Measurements from ENCODE around the gene PHLPP1. TPM values are rescaled to one million over a fixed set of nuclear protein-coding genes. Genes with fewer than 3 reads are reported as not detected.

The PHLPP1 gene
- total RNA-seq, 5 donors from 2014 or later (not counting 1 experiment from before 2014, with no cell fraction given): 6.9 to 11.5 (median 7.4) TPM

- Mint-ChIP-seq H3K36me3 (no peaks in the 10 kb centered on the region), H3K27ac (peak overlapping the region; percentile 43 to 64), H3K9me3 (no peaks in the 10 kb centered on the region), H3K27me3 (no peaks in the 10 kb centered on the region), H3K4me1 (peaks cover 33 to 41% (median 41%) of the 10 kb centered on the region in 3 donors), H3K4me3 (peak overlapping the region; percentile 64 to 89 (median 88))
- Histone ChIP-seq H3K27ac (ENCODE audit: low read length) (no peak overlapping the region), H3K4me3 (ENCODE audit: control insufficient read depth in 1 of 2, extremely low read depth in 1 of 2, low read length in 1 of 2) (peak overlapping the region; percentile 47 to 88), H3K4me1 (ENCODE audit: control insufficient read depth in 1 of 2, extremely low read depth in 1 of 2, insufficient read depth in 2 of 2, low read length in 2 of 2) (peaks cover 3 to 19% of the 10 kb centered on the region in 2 experiments), H3K36me3 (ENCODE audit: control insufficient read depth in 2 of 2, extremely low read depth in 1 of 2, insufficient read depth in 1 of 2, low read length in 1 of 2) (no peaks in the 10 kb centered on the region), H3K27me3 (replicated peaks in 1 of 2; ENCODE audit: control insufficient read depth in 2 of 2, extremely low read depth in 1 of 2, insufficient read depth in 2 of 2, low read length in 1 of 2) (no peaks in the 10 kb centered on the region), H3K9me3 (no peaks in the 10 kb centered on the region)
- WGBS (ENCODE audit: insufficient coverage): under 1% methylated on average over 126 of the region's 127 CpGs
- peak; percentile 19 to 38 (median 30) for ATAC-seq (replicated peaks in 1 of 4)
- ChIA-PET POLR2A (no interaction called here), CTCF (interaction anchor here in 1 of 2 donors (0.9 to 2.3 kb wide), 4 partner anchors 25 to 695 kb away, joined by 3 to 26 read pairs (median 10); no protein-coding TSS in a partner anchor)
- DNase-seq: peak; percentile 26 to 73 (median 50)
These were observed 646 bp downstream of the PHLPP1 start for GRCh38 chr18:62715759-62716615.

GRCh38 chr18:62716619-62717168, 1.4 kb downstream of the PHLPP1 start:
- H3K27ac Mint-ChIP-seq: peak overlapping the region; percentile 40 to 69
- peaks cover 33 to 43% (median 43%) of the 10 kb centered on the region in 3 donors for H3K4me1 Mint-ChIP-seq
- ATAC-seq (replicated peaks in 1 of 4) (peak in 1 of 4 experiments; percentile 13), DNase-seq (peak in 32 of 35 experiments; percentile 19 to 75 (median 37))
- POLR2A ChIA-PET: interaction anchor here in 1 of 2 donors (0.8 kb wide), 1 partner anchor 635 kb away, joined by 4 read pairs; no protein-coding TSS in a partner anchor
- 1% methylated on average over 53 of the region's 68 CpGs for whole genome bisulfite sequencing (ENCODE audit: insufficient coverage)
- peak overlapping the region; percentile 53 for H3K27ac ChIP-seq (ENCODE audit: low read length)
- no peaks in the 10 kb centered on the region for H3K9me3 Mint-ChIP-seq
- CTCF ChIA-PET: interaction anchor here (0.6 to 2.3 kb wide), 6 partner anchors 39 to 266 kb away, joined by 3 to 26 read pairs (median 4); no protein-coding TSS in a partner anchor
- H3K27me3 Mint-ChIP-seq: no peaks in the 10 kb centered on the region
- peak overlapping the region; percentile 74 to 90 (median 89) for H3K4me3 Mint-ChIP-seq
- H3K36me3 ChIP-seq (ENCODE audit: control insufficient read depth in 2 of 2, extremely low read depth in 1 of 2, insufficient read depth in 1 of 2, low read length in 1 of 2): no peaks in the 10 kb centered on the region
- peaks cover 3 to 19% of the 10 kb centered on the region in 2 experiments for H3K4me1 ChIP-seq (ENCODE audit: control insufficient read depth in 1 of 2, extremely low read depth in 1 of 2, insufficient read depth in 2 of 2, low read length in 2 of 2)
- H3K4me3 ChIP-seq (ENCODE audit: control insufficient read depth in 1 of 2, extremely low read depth in 1 of 2, low read length in 1 of 2): peak overlapping the region; percentile 52 to 55
- H3K36me3 Mint-ChIP-seq: no peaks in the 10 kb centered on the region
- no peaks in the 10 kb centered on the region for H3K27me3 ChIP-seq (replicated peaks in 1 of 2; ENCODE audit: control insufficient read depth in 2 of 2, extremely low read depth in 1 of 2, insufficient read depth in 2 of 2, low read length in 1 of 2)
- no peaks in the 10 kb centered on the region for H3K9me3 ChIP-seq

GRCh38 chr18:62717169-62717924, 2.0 kb downstream of the PHLPP1 start:
- ChIA-PET POLR2A (interaction anchor here in 1 of 2 donors (0.8 kb wide), 1 partner anchor 634 kb away, joined by 4 read pairs; no protein-coding TSS in a partner anchor), CTCF (interaction anchor here (0.6 to 1.1 kb wide), 5 partner anchors 39 to 265 kb away, joined by 3 to 9 read pairs (median 4); no protein-coding TSS in a partner anchor)
- 16% methylated on average over 12 of the region's 16 CpGs for WGBS (ENCODE audit: insufficient coverage)
- Histone ChIP-seq H3K9me3 (no peaks in the 10 kb centered on the region), H3K27ac (ENCODE audit: low read length) (peak overlapping the region; percentile 53), H3K36me3 (ENCODE audit: control insufficient read depth in 2 of 2, extremely low read depth in 1 of 2, insufficient read depth in 1 of 2, low read length in 1 of 2) (no peaks in the 10 kb centered on the region), H3K4me1 (ENCODE audit: control insufficient read depth in 1 of 2, extremely low read depth in 1 of 2, insufficient read depth in 2 of 2, low read length in 2 of 2) (peaks cover 3 to 19% of the 10 kb centered on the region in 2 experiments), H3K27me3 (replicated peaks in 1 of 2; ENCODE audit: control insufficient read depth in 2 of 2, extremely low read depth in 1 of 2, insufficient read depth in 2 of 2, low read length in 1 of 2) (no peaks in the 10 kb centered on the region), H3K4me3 (ENCODE audit: control insufficient read depth in 1 of 2, extremely low read depth in 1 of 2, low read length in 1 of 2) (peak overlapping the region; percentile 52 to 55)
- H3K4me3 Mint-ChIP-seq: peak overlapping the region; percentile 74 to 90 (median 89)
- H3K27ac Mint-ChIP-seq: peak overlapping the region; percentile 40 to 69
- DNase-seq: peak in 33 of 35 experiments; percentile 6 to 66 (median 41)
- H3K27me3 Mint-ChIP-seq: no peaks in the 10 kb centered on the region
- H3K36me3 Mint-ChIP-seq: no peaks in the 10 kb centered on the region
- H3K4me1 Mint-ChIP-seq: peaks cover 33 to 43% (median 43%) of the 10 kb centered on the region in 3 donors
- peak in 1 of 4 experiments; percentile 14 for ATAC-seq (replicated peaks in 1 of 4)
- H3K9me3 Mint-ChIP-seq: no peaks in the 10 kb centered on the region

- Histone ChIP-seq H3K9me3 (no peaks in the 10 kb centered on the region), H3K4me1 (ENCODE audit: control insufficient read depth in 1 of 2, extremely low read depth in 1 of 2, insufficient read depth in 2 of 2, low read length in 2 of 2) (peaks cover 3 to 19% of the 10 kb centered on the region in 2 experiments), H3K4me3 (ENCODE audit: control insufficient read depth in 1 of 2, extremely low read depth in 1 of 2, low read length in 1 of 2) (no peak overlapping the region), H3K27me3 (replicated peaks in 1 of 2; ENCODE audit: control insufficient read depth in 2 of 2, extremely low read depth in 1 of 2, insufficient read depth in 2 of 2, low read length in 1 of 2) (no peaks in the 10 kb centered on the region), H3K27ac (ENCODE audit: low read length) (no peak overlapping the region), H3K36me3 (ENCODE audit: control insufficient read depth in 2 of 2, extremely low read depth in 1 of 2, insufficient read depth in 1 of 2, low read length in 1 of 2) (no peaks in the 10 kb centered on the region)
- Mint-ChIP-seq H3K27me3 (no peaks in the 10 kb centered on the region), H3K4me3 (peak overlapping the region; percentile 74 to 90 (median 89)), H3K27ac (no peak overlapping the region), H3K4me1 (peaks cover 33 to 43% (median 43%) of the 10 kb centered on the region in 3 donors), H3K9me3 (no peaks in the 10 kb centered on the region), H3K36me3 (no peaks in the 10 kb centered on the region)
- 100% methylated on average over 1 of the region's 7 CpGs for WGBS (ENCODE audit: insufficient coverage)
- no peak for ATAC-seq (replicated peaks in 1 of 4)
- peak in 1 of 35 experiments; percentile 8 for DNase-seq
- ChIA-PET POLR2A (no interaction called here), CTCF (interaction anchor here in 1 of 2 donors (0.6 to 1.1 kb wide), 2 partner anchors 24 to 265 kb away, joined by 3 to 10 read pairs; no protein-coding TSS in a partner anchor)
These were observed 2.8 kb downstream of the PHLPP1 start for GRCh38 chr18:62717925-62718800.

GRCh38 chr18:62720048-62720447, 4.7 kb downstream of the PHLPP1 start:
- Histone ChIP-seq H3K4me1 (ENCODE audit: control insufficient read depth in 1 of 2, extremely low read depth in 1 of 2, insufficient read depth in 2 of 2, low read length in 2 of 2) (peaks cover 3 to 13% of the 10 kb centered on the region in 2 experiments), H3K27me3 (replicated peaks in 1 of 2; ENCODE audit: control insufficient read depth in 2 of 2, extremely low read depth in 1 of 2, insufficient read depth in 2 of 2, low read length in 1 of 2) (no peaks in the 10 kb centered on the region), H3K4me3 (ENCODE audit: control insufficient read depth in 1 of 2, extremely low read depth in 1 of 2, low read length in 1 of 2) (no peak overlapping the region), H3K36me3 (ENCODE audit: control insufficient read depth in 2 of 2, extremely low read depth in 1 of 2, insufficient read depth in 1 of 2, low read length in 1 of 2) (no peaks in the 10 kb centered on the region), H3K9me3 (no peaks in the 10 kb centered on the region), H3K27ac (ENCODE audit: low read length) (no peak overlapping the region)
- Mint-ChIP-seq H3K36me3 (no peaks in the 10 kb centered on the region), H3K4me3 (no peak overlapping the region), H3K27me3 (no peaks in the 10 kb centered on the region), H3K27ac (no peak overlapping the region), H3K9me3 (no peaks in the 10 kb centered on the region), H3K4me1 (peaks cover 28 to 43% (median 36%) of the 10 kb centered on the region in 3 donors)
- no CpG with 5 or more reads among the region's 4 CpGs for WGBS (ENCODE audit: insufficient coverage)
- no peak for DNase-seq
- no peak for ATAC-seq (replicated peaks in 1 of 4)
- ChIA-PET CTCF (interaction anchor here in 1 of 2 donors (0.9 kb wide), 1 partner anchor 13 kb away, joined by 3 read pairs; no protein-coding TSS in a partner anchor), POLR2A (interaction anchor here (0.5 to 1.0 kb wide), 3 partner anchors 8 to 586 kb away, joined by 3 to 4 read pairs (median 3); no protein-coding TSS in a partner anchor)
